Measurements from ENCODE around the gene FOXB2.
"Not testable (repeated sequence)": the region's sequence is repeated elsewhere in the genome, so short reads cannot be mapped to it uniquely, and the experiment has no call there.

Gene FOXB2

DNA sequence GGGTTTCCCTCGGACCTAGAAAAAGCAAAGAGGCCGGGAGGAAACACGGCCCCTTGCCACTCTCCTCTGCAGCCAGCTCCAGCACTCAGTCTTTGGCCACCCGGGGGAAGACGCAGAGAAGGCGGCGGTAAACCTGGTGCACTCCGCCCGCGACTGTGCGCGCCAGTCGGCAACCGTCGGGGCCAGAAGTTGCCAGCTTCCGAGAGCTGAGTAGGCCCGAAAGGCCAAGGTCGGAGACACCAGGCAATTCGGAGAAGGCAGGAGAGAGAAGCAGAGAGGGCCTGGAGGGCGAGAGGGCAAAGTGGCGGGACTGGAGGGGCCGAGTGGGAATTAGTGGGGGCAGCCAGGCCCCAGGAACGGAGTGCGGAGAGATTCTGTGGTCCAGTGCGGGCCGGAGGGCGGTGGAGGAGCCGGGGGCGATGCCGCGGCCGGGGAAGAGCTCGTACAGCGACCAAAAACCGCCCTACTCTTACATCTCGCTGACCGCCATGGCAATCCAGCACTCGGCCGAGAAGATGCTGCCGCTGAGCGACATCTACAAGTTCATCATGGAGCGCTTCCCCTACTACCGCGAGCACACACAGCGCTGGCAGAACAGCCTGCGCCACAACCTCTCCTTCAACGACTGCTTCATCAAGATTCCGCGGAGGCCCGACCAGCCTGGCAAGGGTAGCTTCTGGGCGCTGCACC, at the start of gene FOXB2:
FOXB2 (plus strand) TSS at position 420 of the 690 bp plus-strand sequence; CDS start at position 420, 0 bp downstream.
- no peak for DNase-seq

DNA sequence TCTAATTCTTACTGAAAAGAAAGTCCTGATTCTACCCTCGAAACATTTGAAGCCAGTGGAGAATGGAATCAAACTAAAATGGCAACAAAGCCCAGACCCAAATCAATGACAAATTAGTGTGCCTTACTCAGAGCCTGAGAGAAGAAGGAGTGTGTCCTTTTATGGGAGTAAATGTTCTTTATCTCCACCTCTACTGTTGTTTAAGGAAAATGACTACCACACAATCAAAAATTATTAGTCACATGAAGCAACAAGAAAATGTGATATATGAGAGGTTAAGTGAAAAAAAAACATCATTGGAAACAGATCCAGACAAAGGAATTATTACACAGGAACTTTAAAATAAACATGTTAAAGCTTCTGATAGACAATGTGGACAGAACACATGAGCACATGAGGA, 49.7 kb upstream of the FOXB2 start:
- no peak for DNase-seq

DNA sequence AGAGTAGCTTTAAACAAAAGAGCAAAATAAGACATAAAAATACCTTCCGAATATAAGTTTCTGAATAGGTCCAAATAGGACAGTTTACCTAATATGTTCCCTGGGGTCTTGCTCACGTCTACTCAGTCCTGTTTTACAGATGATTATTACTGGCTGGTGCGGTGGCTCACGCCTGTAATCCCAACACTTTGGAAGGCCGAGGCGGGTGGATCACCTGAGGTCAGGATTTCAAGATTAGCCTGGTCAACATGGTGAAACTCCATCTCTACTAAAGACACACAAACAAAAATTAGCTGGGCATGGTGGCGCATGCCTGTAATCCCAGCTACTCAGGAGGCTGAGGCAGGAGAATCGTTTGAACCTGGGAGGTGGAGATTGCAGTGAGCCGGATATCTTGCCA, 40.6 kb upstream of the FOXB2 start:
- DNase-seq, result not testable (repeated sequence)

- DNase-seq, result no peak
These were observed 38.9 kb upstream of the FOXB2 start for GRCh38 chr9:76980566-76980965.

DNA sequence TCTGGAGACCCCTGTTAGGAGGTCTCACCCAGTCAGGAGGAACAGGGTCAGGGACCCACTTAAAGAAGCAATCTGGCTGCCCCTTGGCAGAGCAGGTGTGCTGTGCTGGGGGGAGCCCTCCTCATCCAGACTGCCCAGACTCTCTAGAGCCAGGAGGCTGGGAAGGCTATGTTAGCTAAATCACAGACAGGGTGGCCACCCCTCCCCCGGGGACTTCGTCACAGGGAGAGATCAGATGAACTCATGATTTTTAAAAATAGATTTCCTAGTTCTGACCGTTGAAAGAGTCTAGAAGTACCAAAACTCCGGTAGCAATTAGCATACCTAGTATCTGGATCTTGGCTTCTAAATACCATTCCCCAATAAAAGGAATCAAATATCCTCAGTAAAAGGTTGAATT, 35.0 kb upstream of the FOXB2 start:
- no peak for DNase-seq

- no peak for DNase-seq
These were observed 33.9 kb upstream of the FOXB2 start for GRCh38 chr9:76985581-76985980.

GRCh38 chr9:76987594-76988200, 31.8 kb upstream of the FOXB2 start:
- no peak for DNase-seq

DNA sequence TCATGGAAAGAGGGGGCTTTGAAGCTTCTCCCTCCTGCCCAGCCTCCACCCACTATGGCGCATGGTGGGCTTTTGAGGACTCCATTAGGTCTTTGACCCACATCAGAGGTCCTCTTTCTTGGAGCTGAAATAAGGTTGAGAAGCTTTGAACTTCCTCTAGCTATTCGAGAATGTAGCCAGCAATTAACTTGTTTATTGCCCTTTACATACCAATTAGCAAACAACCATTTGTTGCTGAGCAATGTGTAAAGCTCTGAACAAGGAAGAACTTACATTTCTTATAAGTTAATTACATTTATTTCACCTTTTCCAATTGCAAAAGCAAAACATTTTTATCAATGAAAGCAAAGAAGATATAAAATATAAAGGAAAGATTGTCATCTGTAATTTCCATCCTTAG, 30.5 kb upstream of the FOXB2 start:
- DNase-seq, result no peak

DNA sequence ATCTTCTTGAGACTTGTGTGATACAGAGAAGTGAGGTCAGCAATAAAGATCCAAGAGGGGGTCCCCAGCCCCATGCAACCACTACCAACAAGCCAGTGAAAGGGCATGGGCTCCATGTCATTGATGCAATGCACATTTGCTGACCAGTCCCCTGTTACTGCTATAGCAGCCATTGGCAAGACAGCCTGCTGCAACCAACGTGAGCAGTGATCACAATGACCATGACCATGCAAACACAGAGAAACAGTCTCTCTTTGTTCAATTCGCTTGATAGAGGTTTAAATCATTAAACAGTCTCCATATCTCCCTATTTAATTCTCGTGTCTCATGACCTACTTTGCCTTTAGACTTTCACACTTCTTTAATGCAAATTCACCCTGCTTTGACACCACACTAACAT, 30.0 kb upstream of the FOXB2 start:
- no peak for DNase-seq

DNA sequence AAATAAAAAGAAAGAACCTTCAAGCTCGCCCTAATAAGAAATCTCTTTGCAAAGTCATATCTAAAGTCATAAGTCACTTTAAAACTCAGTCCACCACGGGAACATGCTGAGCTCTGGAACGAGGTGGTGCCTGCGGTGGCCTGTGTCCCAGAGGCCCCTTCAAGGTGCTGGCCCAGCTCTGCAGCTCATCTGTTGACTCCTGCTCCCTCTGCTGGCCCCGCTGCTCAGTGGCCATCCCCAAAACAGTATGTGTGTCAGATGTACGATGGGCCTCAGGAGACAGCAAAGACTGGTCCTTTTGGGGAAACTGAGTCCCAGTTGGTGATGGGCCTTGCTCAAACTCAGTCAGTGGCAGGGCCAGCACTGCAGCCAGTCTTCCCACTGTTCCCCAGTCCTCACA, 22.8 kb upstream of the FOXB2 start:
- DNase-seq, result no peak

GRCh38 chr9:76999261-76999660, 20.2 kb upstream of the FOXB2 start:
- DNase-seq, result no peak

DNA sequence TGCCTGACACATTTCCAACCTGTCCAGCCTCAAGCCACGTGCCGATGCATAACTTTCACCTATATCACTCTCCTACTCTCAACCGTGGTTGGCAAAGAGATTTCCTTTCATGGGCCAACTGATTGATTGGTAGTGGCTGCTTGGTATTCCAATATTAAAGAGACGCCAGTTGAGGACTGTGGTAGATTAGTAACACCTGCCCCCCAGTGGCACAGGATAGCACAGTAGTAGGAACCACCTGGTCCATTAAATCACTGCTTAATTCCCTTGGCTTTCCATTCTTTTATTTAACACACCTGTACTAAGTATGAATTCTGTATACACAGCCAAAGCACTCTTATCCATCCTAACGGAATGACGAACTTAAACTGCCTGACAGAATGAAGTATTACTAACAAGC, 19.1 kb upstream of the FOXB2 start:
- no peak for DNase-seq

- no peak for DNase-seq
These were observed 16.1 kb upstream of the FOXB2 start for GRCh38 chr9:77003366-77003765.

DNA sequence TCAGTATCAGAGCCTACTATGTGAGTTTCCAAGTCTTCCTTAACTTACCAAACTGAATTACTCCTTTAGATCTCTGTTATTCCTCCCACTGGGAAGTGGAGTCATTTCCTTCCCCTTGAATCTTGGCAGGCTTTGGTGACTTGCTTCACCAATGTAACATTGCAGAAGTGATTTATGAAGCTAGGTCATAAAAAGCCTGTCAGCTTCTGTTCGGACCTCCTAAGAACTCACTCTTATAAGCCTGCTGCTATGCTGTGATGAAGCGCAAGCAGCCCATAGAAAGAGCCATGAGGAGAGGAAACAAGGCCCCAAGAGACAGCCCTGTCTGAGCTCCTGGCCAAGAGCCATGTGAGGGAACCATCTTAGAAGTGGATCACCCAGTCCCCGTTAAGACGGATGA, 14.2 kb upstream of the FOXB2 start:
- DNase-seq, result no peak

DNA sequence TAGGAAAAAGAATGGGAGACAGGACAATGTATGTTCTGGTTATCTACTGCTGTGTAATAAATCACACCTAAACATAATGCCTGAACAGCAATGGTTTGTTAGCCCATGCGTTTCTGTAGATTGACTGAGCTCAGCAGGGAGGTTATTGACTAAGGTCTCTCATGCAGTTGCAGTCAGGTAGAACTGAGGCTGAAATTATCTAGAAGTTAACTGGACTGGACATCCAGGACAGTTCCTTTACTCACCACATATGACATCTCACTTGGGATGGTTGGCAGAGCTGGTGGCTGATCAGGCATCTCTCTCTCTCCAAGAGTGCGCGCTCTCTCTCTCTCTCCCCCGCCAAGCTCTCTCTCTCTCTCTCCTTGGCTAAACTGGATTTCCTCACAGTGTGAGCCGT, 8.9 kb upstream of the FOXB2 start:
- no peak for DNase-seq

DNA sequence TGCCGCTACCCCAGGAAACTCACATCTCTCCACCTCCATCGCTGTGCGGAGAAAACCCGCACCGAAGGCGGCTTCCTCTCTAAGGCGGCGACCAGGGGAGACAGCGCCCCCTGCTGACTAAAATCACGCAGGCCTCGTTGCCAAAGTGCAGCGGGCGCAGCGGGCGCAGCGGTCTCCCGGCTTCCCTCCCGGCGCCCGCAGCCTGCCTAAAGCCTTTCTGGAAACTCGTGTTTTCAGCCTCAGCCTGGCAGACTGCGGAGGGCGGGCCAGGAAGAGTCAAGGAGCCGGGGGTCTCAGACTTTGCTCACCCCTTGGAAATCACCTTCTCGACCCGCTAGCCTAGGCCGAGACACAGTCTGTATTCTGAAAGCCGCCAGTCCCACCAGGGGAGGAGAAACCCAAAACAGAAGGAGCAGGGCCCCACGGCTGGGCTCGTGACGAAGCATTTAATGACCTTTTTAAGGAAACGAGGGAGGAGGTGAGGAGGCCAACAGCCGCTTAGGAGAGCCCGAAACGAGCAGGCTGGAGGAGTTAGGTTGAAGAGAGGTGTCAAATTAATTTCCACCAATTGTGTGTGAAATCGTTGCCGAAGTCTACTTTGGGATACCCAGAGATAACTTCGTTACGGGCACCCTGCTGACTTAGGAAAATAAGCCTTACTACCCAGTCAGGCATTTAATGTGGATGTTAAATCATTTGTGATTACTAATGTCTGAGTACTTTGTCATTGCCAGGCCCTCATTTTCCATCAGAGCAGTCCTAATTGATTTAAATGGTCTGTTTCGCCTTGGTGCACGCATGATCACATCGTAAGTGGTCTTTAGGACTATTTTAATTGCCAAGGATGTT, 7.3 kb upstream of the FOXB2 start:
- no peak for DNase-seq

DNA sequence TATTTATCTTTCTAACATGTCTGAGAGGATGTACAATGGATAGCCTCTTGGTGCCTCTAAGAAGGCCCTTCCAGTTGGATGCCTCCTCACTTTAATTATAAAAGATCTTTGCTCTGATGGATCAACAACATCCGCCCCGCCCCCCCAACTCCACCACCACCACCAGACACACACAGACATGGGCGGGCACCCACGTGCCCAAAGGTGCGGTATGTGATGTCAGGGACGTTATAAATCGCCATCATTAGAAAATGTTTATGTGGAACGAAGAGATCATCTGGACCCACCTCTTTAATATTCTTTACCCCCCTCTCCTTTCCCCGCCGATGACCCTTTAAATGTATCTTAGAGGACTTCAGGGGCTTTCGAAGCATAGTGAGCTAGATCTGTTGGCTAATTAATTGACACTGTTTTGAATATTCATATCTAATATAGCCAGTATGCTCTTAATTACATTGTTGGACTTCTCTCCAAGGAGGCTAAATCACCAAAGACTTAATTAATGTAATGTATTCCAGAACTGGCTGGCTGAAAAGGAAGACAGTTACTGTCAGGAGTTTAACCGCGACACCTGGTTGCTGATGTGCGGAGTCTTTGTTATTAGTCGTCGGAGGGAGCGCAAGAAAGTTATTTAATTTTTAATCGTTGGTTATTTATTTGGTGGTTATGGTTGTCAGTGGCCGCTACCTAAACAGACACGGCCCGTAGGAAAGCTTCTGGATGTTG, 6.1 kb upstream of the FOXB2 start:
- no peak for DNase-seq

GRCh38 chr9:77013932-77014596, 5.4 kb upstream of the FOXB2 start:
- DNase-seq, result no peak

- no peak for DNase-seq
These were observed 4.7 kb upstream of the FOXB2 start for GRCh38 chr9:77014597-77015263.

DNA sequence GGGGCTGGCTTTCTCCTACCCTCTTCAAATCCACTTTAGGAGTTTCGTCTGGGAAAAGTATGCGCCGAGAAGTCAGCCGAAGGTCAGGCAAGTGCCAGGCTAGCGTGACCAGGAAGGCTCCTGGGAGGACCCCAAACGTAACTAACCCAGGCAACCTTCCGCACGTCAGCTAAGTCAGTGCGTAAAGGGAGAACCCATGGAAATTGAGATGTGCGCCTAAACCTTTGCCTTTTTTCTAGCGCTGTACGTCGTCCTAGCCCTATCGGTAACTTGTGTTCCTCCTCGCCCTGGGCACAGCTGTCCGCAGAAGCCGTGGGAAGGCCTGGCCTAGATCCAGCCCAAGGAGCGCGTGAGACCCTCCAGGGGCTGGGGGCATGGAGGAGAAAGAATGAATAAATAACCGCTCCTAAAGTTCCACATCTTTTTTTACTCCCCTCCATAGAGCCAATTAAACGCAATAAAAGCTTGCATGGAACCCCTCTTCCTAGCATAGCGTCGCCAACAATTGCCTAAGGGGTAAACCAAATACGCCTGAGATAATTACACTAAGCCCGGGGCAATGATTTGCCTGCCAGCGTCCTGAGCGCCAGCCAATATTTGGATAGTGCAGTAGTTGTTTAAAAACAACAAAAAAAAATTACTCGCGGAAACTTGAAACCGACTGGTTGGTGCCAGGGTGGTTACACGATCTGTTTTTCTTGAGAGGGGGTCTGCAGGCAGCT, 4.0 kb upstream of the FOXB2 start:
- no peak for DNase-seq

- no peak for DNase-seq
These were observed 3.3 kb upstream of the FOXB2 start for GRCh38 chr9:77016121-77016525.
